ENCODE results near the gene ROCK1.

DNA sequence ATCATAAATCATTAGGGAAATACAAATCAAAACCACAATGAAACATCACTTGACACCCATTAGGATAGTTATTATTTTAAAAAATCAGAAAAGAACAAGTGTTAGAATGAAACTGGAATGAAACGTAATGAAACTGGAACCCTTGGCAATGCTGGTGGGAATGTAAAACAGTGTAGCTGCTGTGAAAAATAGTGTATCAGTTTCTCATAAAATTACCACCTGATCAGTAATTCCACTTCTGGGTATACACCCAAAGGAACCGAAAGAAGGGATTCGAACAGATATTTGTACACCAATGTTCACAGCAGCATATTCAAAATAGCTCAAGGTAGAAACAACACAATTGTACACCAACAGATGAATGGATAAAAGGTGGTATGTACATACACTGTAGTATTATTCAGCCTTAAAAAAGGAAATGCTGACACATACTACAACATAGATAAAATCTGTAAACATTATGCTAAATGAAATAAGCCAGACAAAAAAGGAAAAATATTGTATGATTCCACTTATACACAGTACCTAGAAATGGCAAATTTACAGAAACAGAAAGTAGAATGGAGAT lies 27.0 kb downstream of the ROCK1 start:
- TF ChIP-seq HCFC1 (IDR thresholded peaks at IDR 0.05; ENCODE audit: low read depth, low read length) (no peak), CHCHD3 (CRISPR knock-in tag; IDR thresholded peaks at IDR 0.05) (no peak), FOXA1 (IDR thresholded peaks at IDR 0.05; ENCODE audit: borderline replicate concordance) (no peak), SRSF9 (IDR thresholded peaks at IDR 0.05; ENCODE audit: borderline replicate concordance, low read depth, low read length) (no peak), RFX5 (IDR thresholded peaks at IDR 0.05; ENCODE audit: low read depth, low read length) (no peak)
- TF ChIP-seq, protein P1, sequence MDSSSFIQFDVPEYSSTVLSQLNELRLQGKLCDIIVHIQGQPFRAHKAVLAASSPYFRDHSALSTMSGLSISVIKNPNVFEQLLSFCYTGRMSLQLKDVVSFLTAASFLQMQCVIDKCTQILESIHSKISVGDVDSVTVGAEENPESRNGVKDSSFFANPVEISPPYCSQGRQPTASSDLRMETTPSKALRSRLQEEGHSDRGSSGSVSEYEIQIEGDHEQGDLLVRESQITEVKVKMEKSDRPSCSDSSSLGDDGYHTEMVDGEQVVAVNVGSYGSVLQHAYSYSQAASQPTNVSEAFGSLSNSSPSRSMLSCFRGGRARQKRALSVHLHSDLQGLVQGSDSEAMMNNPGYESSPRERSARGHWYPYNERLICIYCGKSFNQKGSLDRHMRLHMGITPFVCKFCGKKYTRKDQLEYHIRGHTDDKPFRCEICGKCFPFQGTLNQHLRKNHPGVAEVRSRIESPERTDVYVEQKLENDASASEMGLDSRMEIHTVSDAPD (CRISPR knock-in tag; IDR thresholded peaks at IDR 0.05) = no peak
- TF ChIP-seq, protein P2, sequence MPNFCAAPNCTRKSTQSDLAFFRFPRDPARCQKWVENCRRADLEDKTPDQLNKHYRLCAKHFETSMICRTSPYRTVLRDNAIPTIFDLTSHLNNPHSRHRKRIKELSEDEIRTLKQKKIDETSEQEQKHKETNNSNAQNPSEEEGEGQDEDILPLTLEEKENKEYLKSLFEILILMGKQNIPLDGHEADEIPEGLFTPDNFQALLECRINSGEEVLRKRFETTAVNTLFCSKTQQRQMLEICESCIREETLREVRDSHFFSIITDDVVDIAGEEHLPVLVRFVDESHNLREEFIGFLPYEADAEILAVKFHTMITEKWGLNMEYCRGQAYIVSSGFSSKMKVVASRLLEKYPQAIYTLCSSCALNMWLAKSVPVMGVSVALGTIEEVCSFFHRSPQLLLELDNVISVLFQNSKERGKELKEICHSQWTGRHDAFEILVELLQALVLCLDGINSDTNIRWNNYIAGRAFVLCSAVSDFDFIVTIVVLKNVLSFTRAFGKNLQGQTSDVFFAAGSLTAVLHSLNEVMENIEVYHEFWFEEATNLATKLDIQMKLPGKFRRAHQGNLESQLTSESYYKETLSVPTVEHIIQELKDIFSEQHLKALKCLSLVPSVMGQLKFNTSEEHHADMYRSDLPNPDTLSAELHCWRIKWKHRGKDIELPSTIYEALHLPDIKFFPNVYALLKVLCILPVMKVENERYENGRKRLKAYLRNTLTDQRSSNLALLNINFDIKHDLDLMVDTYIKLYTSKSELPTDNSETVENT (CRISPR knock-in tag; IDR thresholded peaks at IDR 0.05) = no peak
- TF ChIP-seq, protein P3, sequence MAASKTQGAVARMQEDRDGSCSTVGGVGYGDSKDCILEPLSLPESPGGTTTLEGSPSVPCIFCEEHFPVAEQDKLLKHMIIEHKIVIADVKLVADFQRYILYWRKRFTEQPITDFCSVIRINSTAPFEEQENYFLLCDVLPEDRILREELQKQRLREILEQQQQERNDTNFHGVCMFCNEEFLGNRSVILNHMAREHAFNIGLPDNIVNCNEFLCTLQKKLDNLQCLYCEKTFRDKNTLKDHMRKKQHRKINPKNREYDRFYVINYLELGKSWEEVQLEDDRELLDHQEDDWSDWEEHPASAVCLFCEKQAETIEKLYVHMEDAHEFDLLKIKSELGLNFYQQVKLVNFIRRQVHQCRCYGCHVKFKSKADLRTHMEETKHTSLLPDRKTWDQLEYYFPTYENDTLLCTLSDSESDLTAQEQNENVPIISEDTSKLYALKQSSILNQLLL (CRISPR knock-in tag; IDR thresholded peaks at IDR 0.05; ENCODE audit: borderline replicate concordance) = no peak
